ENCODE results near the gene PSD4.
A peak's percentile ranks its signal among the peaks of the same experiment; 100 is the strongest.

PSD4 gene

GRCh38 chr2:113223813-113224212 is 50.0 kb downstream of the PSD4 start:
- no peak for DNase-seq (ENCODE audit: low read depth)

- DNase-seq (ENCODE audit: low read depth): no peak
These were observed 51.0 kb downstream of the PSD4 start for GRCh38 chr2:113224647-113225236.

GRCh38 chr2:113225263-113226259 is 51.8 kb downstream of the PSD4 start:
- DNase-seq (ENCODE audit: low read depth): no peak

- DNase-seq (ENCODE audit: low read depth): no peak
These were observed 52.7 kb downstream of the PSD4 start for GRCh38 chr2:113226462-113226861.

GRCh38 chr2:113227290-113227689 is 53.5 kb downstream of the PSD4 start:
- DNase-seq (ENCODE audit: low read depth): no peak

- no peak for DNase-seq (ENCODE audit: low read depth)
These were observed 53.9 kb downstream of the PSD4 start for GRCh38 chr2:113227698-113228097.

- DNase-seq (ENCODE audit: low read depth): no peak
These were observed 54.6 kb downstream of the PSD4 start for GRCh38 chr2:113228351-113228750.

GRCh38 chr2:113228991-113229716 is 55.4 kb downstream of the PSD4 start:
- DNase-seq (ENCODE audit: low read depth): no peak

GRCh38 chr2:113229795-113230194 is 56.0 kb downstream of the PSD4 start:
- DNase-seq (ENCODE audit: low read depth): no peak

GRCh38 chr2:113230531-113230930 is 56.8 kb downstream of the PSD4 start:
- DNase-seq (ENCODE audit: low read depth): no peak

GRCh38 chr2:113231064-113231463 is 57.3 kb downstream of the PSD4 start:
- no peak for DNase-seq (ENCODE audit: low read depth)

- DNase-seq (ENCODE audit: low read depth): no peak
These were observed 58.4 kb downstream of the PSD4 start for GRCh38 chr2:113232123-113232522.

GRCh38 chr2:113232740-113233139 is 59.0 kb downstream of the PSD4 start:
- DNase-seq (ENCODE audit: low read depth): no peak

GRCh38 chr2:113233593-113234550 is 60.1 kb downstream of the PSD4 start:
- DNase-seq (ENCODE audit: low read depth): no peak

- no peak for DNase-seq (ENCODE audit: low read depth)
These were observed 61.1 kb downstream of the PSD4 start for GRCh38 chr2:113234721-113235346.

GRCh38 chr2:113235347-113236226 is 61.8 kb downstream of the PSD4 start:
- DNase-seq (ENCODE audit: low read depth): peak; percentile 46

GRCh38 chr2:113236367-113237159 is 62.8 kb downstream of the PSD4 start:
- no peak for DNase-seq (ENCODE audit: low read depth)

- no peak for DNase-seq (ENCODE audit: low read depth)
These were observed 63.9 kb downstream of the PSD4 start for GRCh38 chr2:113237604-113238160.

Data from stimulated activated CD8-positive, alpha-beta memory T cell treated with anti-CD3 and anti-CD28 coated beads, Interleukin-12 subunit alpha, Interleukin-12 subunit beta, amount 100 ng/mL, for 4 hours (primary cell).